ENCODE measurements around the gene FCRL1. TPM values are rescaled to one million over a fixed set of nuclear protein-coding genes. Genes with fewer than 3 reads are reported as not detected.

The FCRL1 gene
- total RNA-seq, 1 experiment from 2014 or later, result not detected

GRCh38 chr1:157849229-157849875 is 29.4 kb upstream of the FCRL1 start:
- ChIA-PET POLR2A (no interaction called here), CTCF (no interaction called here)
- Mint-ChIP-seq H3K9me3 (no peaks in the 10 kb centered on the region), H3K4me3 (no peak overlapping the region), H3K36me3 (no peaks in the 10 kb centered on the region), H3K27me3 (ENCODE audit: low read depth) (no peaks in the 10 kb centered on the region; the same call in 1 of the 2 replicates), H3K27ac (no peak overlapping the region), H3K4me1 (no peaks in the 10 kb centered on the region)
- ATAC-seq, result no peak
- TF ChIP-seq MYBL2 (CRISPR knock-in tag; IDR thresholded peaks at IDR 0.05), result no peak
- no peak for TF ChIP-seq ESRRA (CRISPR knock-in tag; IDR thresholded peaks at IDR 0.05; ENCODE audit: borderline replicate concordance)
- DNase-seq (ENCODE audit: low spot score), result no peak

DNA sequence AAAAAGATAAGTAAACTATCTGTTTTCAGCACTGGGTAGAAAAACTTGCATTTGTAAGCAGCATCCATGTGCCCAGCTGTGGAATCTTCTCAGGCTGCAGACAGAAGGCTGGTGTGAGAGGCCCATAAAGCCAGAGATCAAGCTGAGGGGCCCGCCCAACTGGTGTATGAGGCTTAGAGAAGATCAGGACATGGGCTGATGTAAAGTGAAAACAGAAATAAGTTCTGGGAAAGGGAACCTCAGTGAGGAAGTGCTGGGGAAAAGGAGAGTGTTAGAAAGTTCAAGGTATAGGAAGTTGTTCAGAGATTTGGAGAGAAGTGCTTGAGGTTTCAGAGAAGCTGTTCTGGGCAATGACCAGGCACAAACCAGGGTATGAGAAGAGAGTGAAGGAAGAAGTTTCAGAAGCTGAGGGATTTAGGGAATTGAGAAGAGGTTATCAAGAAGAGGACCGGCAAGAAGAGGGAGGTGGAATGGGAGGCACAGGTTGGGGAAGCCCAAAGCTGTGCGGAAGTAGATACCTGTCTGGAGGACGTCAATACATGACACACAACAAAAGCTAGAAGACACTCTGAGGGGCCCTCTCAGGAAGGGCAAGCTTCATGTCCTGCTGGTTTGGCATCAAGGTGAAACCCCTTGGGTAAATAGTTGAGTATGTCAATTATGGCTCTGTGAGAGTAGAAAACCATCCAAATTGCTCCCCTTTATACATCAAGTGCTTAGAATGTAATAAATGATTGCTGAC is 24.3 kb upstream of the FCRL1 start:
- ChIA-PET CTCF (interaction anchor here (1.0 to 1.6 kb wide), 2 partner anchors 34 to 252 kb away, joined by 3 to 6 read pairs; no protein-coding TSS in a partner anchor), POLR2A (no interaction called here)
- 0 out of 2 replicates have a peak, but pooled peaks cover 3% of the 10 kb centered on the region for H3K9me3 Mint-ChIP-seq
- DNase-seq (ENCODE audit: low spot score) (no peak), ATAC-seq (no peak)
- H3K36me3 Mint-ChIP-seq, result no peaks in the 10 kb centered on the region
- no peaks in the 10 kb centered on the region; the same call in 1 of the 2 replicates for H3K27me3 Mint-ChIP-seq (ENCODE audit: low read depth)
- no peaks in the 10 kb centered on the region for H3K4me1 Mint-ChIP-seq
- TF ChIP-seq RORB (CRISPR knock-in tag; IDR thresholded peaks at IDR 0.05) (no peak), FOXP4 (CRISPR knock-in tag; IDR thresholded peaks at IDR 0.05) (no peak), ZNF671 (CRISPR knock-in tag; IDR thresholded peaks at IDR 0.05) (no peak), FOXK1 (CRISPR knock-in tag; IDR thresholded peaks at IDR 0.05) (no peak), ETV6 (CRISPR knock-in tag; IDR thresholded peaks at IDR 0.05) (no peak), ZNF423 (CRISPR knock-in tag; IDR thresholded peaks at IDR 0.05) (no peak), SOX15 (CRISPR knock-in tag; IDR thresholded peaks at IDR 0.05) (no peak), ZNF263 (CRISPR knock-in tag; IDR thresholded peaks at IDR 0.05; ENCODE audit: low read depth) (no peak), ZNF138 (CRISPR knock-in tag; conservative IDR thresholded peaks at IDR 0.05) (no peak), ZBTB21 (CRISPR knock-in tag; IDR thresholded peaks at IDR 0.05; ENCODE audit: borderline replicate concordance) (no peak)
- TF ChIP-seq, protein P1, sequence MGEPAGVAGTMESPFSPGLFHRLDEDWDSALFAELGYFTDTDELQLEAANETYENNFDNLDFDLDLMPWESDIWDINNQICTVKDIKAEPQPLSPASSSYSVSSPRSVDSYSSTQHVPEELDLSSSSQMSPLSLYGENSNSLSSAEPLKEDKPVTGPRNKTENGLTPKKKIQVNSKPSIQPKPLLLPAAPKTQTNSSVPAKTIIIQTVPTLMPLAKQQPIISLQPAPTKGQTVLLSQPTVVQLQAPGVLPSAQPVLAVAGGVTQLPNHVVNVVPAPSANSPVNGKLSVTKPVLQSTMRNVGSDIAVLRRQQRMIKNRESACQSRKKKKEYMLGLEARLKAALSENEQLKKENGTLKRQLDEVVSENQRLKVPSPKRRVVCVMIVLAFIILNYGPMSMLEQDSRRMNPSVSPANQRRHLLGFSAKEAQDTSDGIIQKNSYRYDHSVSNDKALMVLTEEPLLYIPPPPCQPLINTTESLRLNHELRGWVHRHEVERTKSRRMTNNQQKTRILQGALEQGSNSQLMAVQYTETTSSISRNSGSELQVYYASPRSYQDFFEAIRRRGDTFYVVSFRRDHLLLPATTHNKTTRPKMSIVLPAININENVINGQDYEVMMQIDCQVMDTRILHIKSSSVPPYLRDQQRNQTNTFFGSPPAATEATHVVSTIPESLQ (CRISPR knock-in tag; IDR thresholded peaks at IDR 0.05), result no peak
- TF ChIP-seq, protein P2, sequence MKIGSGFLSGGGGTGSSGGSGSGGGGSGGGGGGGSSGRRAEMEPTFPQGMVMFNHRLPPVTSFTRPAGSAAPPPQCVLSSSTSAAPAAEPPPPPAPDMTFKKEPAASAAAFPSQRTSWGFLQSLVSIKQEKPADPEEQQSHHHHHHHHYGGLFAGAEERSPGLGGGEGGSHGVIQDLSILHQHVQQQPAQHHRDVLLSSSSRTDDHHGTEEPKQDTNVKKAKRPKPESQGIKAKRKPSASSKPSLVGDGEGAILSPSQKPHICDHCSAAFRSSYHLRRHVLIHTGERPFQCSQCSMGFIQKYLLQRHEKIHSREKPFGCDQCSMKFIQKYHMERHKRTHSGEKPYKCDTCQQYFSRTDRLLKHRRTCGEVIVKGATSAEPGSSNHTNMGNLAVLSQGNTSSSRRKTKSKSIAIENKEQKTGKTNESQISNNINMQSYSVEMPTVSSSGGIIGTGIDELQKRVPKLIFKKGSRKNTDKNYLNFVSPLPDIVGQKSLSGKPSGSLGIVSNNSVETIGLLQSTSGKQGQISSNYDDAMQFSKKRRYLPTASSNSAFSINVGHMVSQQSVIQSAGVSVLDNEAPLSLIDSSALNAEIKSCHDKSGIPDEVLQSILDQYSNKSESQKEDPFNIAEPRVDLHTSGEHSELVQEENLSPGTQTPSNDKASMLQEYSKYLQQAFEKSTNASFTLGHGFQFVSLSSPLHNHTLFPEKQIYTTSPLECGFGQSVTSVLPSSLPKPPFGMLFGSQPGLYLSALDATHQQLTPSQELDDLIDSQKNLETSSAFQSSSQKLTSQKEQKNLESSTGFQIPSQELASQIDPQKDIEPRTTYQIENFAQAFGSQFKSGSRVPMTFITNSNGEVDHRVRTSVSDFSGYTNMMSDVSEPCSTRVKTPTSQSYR (CRISPR knock-in tag; IDR thresholded peaks at IDR 0.05), result no peak
- TF ChIP-seq, protein P3, sequence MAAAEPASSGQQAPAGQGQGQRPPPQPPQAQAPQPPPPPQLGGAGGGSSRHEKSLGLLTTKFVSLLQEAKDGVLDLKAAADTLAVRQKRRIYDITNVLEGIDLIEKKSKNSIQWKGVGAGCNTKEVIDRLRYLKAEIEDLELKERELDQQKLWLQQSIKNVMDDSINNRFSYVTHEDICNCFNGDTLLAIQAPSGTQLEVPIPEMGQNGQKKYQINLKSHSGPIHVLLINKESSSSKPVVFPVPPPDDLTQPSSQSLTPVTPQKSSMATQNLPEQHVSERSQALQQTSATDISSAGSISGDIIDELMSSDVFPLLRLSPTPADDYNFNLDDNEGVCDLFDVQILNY (CRISPR knock-in tag; IDR thresholded peaks at IDR 0.05), result no peak
- H3K27ac Mint-ChIP-seq, result no peak overlapping the region
- H3K4me3 Mint-ChIP-seq, result no peak overlapping the region

All from WTC11 (cell line).